NCI-H82 treated with DMSO at 0.1 percent for 48 hours (cell line): Measurements from ENCODE around the gene HOXA10.

Source experiments
- DNase-seq: peaks from one replicate; lab custom pipeline; 2025; ENCODE audit not compliant: unreplicated experiment; lab: John Stamatoyannopoulos, UW

The HOXA10 gene

DNA sequence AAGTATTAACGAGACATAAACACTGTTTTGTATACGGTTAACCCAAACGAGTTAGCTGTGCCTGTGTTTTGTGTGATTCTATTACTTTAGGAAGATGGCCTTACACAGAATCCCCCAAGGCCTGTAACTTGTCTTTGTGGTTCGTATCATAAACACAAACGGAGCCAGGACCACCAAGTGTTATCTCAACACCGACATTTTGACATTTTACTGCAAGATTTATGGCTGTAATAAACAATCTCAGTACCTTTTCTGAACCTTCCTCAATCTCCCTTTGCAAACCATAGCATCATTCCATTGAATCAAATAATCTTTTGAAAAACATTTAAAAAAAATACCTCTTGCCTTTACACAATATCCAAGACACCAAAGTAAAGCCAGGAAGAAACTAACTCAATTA lies 41.1 kb downstream of the HOXA10 start:
- DNase-seq = no peak

DNA sequence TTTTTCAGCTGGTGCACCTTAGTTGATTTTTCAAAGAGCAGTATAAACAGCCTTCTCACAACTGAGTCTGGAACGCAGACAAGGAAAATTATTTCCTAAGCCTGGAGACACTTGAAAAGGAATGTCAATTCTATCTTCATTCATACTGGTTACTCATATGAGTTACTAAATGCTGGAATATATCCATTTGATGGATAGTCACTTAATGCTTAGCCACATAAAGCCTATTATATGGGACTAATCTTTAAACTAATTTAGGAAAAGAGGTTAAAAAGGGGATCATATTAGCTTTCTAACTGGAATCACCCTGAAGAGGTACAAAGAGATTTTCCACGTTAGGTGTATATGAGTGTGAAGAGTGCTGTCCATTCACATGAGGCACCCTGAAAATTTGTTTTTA lies 41.9 kb downstream of the HOXA10 start:
- peak; percentile 35 for DNase-seq

DNA sequence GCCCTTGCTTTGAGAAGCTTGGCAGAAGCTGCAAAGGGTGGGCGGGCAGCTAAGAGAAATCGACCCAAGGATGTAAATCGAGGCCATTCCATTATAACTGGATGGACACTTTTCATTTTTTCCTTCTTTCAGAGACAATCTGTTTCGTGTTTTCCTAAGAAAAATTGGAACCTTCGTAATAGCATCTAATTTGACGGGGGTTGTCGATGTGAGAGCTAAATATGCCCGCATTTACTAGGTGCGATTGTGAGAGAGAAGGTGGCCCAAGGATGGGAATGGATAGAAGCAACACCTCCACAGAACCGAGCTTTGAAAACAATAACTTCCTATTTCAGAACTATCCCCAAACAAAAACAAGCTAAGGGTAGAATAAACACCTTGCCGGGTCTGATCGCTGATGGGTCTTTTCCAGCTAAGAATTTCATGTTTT lies 42.7 kb downstream of the HOXA10 start:
- no peak for DNase-seq

DNA sequence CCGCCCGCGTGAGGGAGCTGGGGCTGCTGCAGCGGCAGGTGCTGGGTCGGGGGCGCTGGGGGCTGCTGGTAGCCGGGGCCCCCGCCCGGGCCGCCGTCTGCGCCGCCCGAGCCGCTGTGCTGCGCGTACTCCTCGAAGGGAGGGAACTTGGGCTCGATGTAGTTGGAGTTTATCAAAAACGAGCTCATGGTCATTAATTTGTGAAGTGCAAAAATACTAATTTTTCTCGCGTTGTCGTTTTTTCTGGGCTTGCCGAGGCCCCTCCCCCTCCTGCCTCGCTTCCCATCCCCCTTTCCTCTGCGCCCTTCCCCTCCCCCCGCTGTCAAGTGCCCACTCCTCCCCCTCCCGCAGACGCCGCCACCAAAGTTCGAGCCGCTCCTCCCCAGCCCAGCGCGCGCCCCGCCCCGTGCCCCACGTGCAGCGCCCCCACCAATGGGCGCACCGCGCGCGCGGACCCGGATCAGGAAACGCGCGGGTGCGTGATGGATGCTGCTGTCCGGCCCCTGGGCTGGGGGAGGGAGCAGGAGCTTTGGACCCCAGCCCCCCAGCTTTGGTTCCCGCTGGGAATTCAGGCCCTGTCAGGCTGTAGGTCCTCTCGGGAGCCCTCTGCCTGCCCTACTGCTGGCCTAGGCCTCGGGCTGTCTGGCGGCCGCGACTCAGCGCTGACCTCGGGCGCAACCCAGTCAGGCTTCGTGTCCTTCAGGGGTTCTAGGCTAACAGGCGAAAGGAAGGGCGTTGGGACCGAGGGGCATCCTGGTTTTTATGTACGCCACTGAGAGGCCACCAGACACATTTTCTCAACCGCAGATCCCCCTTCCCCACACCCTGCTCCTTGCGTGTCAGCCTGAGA lies 43.4 kb downstream of the HOXA10 start, which contains the start of gene HOXA4:
TSS of gene HOXA4 (minus strand) at position 218 of the 850 bp plus-strand sequence. CDS start at position 194, 24 bp downstream.
- peak; percentile 64 for DNase-seq

DNA sequence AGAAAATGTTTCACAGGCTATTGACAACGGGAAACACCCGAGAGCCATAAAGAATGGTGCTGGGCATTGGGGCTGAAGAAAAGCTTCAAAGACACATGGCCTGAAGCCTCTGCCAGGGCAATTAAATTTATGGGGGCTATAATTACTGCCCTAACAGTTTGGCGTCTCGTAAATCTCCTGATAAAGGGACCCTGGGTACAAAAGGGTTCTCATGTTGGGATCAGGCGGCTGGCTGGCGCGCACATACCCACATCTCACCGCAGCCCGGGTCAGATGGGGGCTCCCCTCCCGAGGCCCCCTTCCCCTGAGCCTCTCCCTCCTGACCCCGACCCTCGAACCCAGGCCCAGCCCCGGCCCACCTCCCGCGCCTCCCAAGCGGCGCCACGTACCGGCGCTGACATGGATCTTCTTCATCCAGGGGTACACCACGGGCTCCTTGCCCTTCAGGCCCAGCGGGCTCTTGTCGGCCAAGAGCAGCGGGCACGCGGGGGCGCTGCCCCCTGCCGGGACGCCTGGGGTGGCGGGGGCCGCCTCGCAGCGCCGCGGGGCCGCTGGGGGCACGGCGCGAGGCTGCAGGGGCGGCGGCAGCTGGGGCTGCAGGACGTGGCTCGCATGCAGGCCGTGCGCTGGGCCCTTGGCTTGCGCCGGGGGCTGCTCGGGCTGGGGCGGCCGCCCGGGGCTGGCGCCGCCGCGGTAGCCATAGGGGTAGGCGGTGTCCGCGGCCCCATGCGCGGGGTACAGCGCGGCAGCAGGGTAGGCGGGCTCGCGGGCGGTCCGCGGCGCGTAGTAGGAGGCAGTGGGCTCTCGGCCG lies 44.2 kb downstream of the HOXA10 start:
- DNase-seq = no peak

DNA sequence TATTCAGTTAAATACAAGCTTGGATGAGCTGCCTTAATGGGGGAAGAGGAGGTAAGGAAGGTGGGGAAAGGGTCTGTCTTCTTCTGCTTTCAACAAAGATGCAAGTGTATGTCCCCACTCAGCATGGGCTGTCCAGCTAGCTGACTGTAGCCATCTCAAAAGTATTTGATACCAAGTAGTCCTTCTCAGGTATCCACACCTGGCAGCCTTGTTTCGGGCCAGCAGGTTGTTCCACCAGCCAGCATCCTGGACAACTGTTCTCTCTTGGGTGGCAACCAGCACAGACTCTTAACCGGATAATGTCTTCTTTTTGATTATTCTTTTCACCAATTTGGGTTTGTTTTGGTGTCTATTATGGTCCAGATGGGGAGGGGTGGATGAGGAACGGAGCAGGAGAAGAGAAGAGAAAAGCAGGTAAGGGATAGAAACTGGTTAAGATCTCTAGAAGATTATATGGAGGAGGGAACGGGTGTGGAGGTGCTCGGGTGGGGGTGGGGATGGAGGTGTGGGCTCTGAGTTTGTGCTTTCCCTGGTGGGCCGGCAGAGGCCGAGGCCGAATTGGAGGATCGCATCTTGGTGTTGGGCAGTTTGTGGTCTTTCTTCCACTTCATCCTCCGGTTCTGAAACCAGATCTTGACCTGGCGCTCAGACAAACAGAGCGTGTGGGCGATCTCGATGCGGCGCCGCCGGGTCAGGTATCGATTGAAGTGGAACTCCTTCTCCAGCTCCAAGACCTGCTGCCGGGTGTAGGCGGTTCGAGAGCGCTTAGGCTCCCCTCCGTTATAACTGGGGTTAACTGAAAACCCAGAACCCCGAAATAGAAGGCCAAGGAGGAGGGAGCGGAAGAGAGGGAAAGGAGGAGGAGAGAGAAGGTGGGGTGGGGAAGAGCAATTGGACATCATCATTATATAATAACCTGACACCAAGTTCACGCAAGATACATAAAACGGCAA lies 45.1 kb downstream of the HOXA10 start:
- no peak for DNase-seq

DNA sequence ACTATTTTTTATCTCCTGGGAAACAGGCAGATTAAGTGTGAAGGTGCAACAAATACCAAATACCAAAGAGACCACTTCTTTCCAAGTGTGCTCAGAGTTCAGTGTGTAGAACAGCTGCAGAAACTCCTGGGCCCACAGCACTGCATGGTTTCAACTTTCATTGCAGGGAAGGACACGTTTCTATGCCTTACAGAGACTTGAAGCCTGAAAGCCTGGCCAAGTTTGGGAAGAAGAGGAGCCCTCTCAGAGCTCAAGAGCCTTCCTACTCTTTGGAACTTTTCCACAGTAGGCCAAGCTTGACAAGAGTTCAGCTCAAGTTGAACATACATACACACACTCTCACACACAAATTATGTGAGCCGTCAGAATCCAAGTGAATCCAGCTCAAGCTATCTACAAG lies 46.1 kb downstream of the HOXA10 start:
- no peak for DNase-seq

DNA sequence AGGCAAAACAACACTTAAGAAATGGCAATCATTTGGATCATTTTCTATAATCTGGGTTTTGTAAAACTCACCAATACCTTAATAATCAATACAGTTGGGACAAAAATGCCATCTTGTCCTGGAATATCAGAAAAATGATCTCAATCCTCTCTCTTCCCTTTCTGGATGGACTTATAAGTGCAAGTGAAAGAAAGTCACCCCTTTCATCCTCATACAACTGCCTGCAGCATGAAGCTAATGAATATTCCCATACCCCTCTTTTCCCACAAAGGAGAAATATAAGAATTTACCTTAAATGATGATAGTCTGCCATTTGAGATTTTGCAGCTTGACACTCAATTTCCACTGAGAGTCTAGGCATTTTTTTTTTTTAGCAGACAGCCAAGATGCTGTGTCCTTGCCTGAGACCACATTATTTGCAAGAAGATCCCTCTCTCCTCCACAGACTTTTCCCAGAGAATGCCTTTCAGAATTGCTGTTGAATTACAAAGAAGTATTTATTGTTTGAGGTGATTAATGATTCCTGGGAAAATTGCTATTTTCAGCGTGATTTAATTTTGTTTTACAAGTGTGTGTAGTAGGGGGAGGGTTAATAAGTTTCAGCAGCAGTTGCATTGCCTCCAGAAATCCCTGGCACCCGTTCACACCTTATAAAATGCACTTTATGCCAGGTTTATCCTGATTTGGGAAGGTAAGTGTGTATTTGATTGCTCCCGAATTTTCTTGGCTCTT lies 47.4 kb downstream of the HOXA10 start:
- no peak for DNase-seq

DNA sequence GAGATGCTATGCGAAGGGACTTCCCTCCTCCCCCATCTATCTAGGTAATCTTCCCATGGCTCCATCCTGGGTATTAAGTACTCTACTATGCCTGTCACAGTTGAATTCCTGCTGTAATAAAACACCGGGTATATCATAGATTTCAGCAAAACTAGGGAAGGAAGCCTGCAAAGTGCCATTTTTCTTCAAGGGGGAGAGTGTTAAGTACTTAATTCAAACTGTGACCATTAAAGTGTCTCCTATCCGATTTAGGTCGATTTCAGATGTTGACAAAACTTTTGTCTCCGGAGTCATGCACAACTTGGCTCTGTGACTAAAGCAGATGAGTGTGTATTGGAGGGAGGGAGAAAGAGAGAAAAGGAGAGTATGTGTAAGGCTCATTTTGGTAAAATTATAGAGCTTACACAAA lies 48.1 kb downstream of the HOXA10 start:
- no peak for DNase-seq

DNA sequence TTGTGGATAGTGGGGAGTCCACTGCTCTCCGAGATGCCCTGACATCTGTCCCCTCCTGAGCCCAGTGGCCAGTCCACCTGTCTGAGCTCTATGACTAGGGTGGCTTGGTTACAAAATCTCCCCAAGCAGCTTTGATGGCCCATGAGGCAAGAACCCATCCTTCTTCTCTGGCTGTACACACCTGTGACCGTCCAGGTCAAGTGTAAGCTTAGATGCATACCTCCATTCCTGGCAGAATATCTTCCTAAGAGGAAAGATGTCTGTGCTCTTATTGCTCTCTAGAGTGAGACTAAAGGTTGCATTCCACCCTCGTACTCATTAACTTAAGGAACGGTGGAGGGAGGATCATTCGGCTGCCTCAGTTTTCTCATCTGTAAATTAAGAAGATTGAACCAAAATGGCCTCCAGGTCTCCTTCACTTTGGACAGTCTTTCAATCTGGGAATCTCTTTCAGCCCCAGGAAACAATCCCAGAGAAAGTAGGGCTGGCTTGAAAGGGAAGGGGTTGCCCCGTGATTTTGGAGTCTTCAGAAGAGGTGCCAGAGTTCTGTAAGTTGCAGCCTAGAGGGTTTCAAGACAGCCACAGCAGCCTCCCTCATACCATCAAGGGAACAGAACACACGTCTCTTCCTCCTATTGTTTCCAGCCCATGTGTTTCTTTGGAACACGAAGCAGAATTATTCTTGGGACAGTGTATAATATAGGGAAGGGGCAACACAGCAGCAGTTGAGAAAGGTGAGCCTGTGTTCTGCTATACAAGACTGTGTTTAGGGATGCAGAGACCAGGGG lies 49.0 kb downstream of the HOXA10 start:
- DNase-seq = no peak

DNA sequence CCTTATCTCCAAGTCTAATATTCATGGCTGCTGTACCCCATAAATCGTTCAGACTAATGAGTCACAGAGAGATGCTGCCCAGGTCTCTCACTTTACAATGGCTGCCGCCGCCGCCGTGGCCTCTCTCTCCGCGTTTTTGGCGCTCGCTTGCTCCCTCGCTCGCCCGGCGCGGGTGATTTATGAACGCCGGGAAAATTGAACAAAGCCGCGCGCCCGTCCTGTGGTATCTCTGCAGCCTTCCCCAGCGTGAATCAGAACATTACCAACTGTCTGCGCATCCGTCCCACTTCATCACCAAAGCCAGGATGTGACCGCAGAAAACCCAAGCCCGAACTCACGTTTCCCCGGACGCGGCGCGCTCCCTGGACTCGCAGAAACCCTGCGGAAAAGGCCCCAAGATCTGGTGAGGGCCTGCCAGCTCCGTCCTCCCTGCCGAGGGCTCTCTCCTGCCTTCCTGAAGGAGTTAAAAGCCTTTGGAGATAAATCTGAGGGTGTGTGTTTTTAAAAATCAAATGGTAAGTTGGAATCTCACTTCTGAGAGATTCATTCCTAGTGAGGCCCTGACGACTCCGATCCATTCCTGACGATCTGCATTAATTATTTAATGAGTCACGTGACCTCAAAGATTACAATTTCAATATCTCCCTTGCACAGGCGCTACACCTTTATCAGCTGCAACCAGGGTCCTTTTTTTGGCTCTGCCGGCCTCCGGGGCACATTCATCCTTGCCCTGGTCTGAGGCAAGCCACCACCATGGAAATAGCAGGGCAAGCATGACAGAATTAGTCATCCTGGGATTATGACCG lies 49.8 kb downstream of the HOXA10 start:
- no peak for DNase-seq

DNA sequence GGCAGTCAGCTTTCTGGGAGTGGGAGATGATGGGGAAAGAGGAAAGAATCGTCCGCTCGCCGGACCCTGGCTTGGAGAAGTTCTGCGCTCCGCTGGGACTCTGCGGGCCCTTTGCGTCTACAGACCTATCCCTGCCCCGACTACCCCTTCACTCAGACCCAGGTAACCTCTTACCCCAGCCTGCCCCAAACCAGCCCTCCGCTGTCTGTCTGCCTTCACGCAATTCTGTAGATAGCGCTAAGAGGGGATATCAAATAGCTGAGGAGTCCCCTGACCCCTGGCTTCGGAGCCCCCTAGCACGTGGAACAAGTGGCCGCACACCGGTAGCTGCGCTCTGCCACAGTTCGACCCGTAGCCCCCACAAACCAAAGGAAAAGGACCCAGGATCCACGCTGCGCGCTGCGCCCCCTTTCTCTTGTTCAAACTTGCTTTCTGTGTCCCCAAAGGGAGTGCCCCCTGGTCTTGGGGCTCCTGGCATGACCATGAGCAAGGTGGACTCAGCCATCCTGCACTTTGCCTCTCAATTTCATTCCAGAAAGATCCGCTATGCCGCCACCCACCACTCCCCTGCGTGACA lies 50.6 kb downstream of the HOXA10 start:
- DNase-seq = no peak

DNA sequence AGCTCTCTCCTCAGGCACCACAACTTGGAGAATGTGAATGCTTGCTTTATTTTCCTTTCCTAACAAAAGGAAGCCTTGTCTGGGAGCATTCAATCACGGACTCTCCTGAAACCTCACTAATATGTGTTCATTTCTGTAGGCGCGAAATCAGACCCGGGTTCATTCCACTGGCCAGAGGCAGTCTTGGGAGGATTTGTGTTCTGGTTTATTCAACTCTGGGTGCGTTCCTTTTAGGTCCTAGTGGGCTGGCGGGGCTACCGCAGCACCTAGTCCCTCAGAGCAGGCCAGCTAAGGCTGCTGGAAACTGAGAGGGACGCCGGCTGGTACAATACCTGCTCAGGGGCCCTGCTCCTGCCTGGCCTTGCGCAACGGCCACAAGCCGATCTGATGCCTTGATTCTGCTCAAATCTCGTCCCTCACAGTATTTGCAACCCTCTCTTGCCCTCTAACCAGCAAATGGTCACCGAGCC lies 51.1 kb downstream of the HOXA10 start:
- no peak for DNase-seq

DNA sequence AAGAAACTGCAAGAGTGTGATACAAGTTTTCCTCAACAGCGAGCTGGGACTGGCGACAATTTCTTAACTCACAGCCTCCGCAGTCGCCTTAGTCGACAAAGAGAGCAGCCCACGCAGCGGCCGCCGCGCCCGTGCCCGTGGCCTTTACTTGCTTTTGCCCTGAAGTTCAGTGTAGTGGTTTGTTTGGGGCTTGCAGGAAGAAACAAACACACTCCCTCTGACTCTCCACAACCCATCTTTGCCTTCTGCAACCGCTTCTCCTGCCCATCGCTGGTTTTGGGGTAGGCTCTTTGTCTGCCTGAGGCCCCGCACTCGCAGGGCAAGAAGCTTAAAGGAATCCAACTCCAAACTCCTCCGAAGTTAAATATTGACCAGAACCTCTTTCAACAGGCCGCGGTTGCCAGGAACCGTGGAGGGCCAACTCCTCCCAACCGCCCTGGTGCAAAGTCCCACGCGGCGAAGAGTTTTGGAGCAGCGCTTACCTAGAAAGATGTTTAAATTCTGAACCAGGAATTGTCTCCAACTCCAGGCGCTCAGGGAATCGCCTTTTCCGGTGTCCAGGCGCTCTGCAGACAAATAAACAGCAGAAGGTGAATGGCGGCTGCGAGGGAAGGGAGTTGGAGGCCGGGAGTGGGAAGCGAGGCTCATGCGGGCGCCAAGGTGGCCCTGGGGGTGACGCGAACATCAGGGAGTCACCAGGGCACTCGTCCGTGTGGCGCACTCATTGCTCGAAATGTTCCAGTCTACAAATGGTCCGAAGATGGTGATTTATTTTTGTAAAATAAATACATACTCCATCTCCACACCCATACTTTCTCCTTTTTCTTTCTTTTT lies 51.8 kb downstream of the HOXA10 start:
- no peak for DNase-seq

DNA sequence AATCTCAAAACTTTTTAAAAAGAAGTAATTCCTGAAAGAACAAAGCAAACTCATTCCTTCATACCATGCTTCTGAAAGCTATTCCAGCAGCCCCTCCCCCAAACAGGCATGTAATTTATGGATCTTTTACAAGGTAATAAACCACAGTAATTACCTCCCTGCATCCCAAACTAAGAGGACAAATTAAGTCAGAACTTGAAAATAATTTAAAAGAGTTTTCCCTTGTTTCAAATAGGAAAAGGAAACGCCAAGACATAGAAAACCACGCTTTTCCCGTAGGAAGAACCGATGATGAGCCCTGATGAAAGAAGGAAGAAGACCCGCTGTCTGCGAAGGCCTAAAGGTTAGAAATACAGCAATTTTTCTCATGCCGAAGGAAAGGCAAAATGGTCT lies 52.4 kb downstream of the HOXA10 start:
- DNase-seq = no peak
